Neural cell (in vitro differentiated cells): ENCODE measurements around the gene HIPK4. TPM values are rescaled to one million over a fixed set of nuclear protein-coding genes. Genes with fewer than 3 reads are reported as not detected.

Source experiments
- H2AFZ ChIP-seq: fragments of 200-600, 300-800 bp; sonication (generic), shearing (Covaris generic); 2 replicates; pipeline ENCODE4 v1.6.0; 2014; ENCODE audit warnings: low read depth, mild to moderate bottlenecking, antibody characterized with exemption, low read length, moderate library complexity
- H3F3A ChIP-seq: fragments of 200-600 bp; shearing (Covaris generic); 2 replicates; pipeline ENCODE4 v1.6.1; 2016; ENCODE audit warnings: mild to moderate bottlenecking, moderate library complexity, mixed read lengths, antibody characterized with exemption, low read length; ENCODE audit not compliant: insufficient read depth, poor library complexity, severe bottlenecking
- H3K27ac ChIP-seq: fragments of 200-600, 300-800 bp; sonication (generic), shearing (Covaris generic); 2 replicates; pipeline ENCODE4 v1.5.1; 2014; ENCODE audit warnings: mild to moderate bottlenecking, low read length, moderate library complexity
- H3K27me3 ChIP-seq: fragments of 300-800, 200-600 bp; sonication (generic), shearing (Covaris generic); 2 replicates; pipeline ENCODE4 v1.6.0; 2014; ENCODE audit warnings: mild to moderate bottlenecking, low read depth, low read length, moderate library complexity; ENCODE audit not compliant: insufficient read depth
- H3K36me3 ChIP-seq: fragments of 300-800, 200-600 bp; sonication (generic), shearing (Covaris generic); 2 replicates; pipeline ENCODE4 v1.5.1; 2014; ENCODE audit warnings: mild to moderate bottlenecking, antibody characterized with exemption, low read length, moderate library complexity; ENCODE audit not compliant: insufficient read depth
- H3K4me2 ChIP-seq: fragments of 300-800, 200-600 bp; sonication (generic), shearing (Covaris generic); 2 replicates; pipeline ENCODE4 v1.6.0; 2014; ENCODE audit warnings: mild to moderate bottlenecking, low read length
- H3K4me3 ChIP-seq: fragments of 300-800, 200-600 bp; sonication (generic), shearing (Covaris generic); 2 replicates; pipeline ENCODE4 v1.5.1; 2014; ENCODE audit warnings: mild to moderate bottlenecking, low read length, moderate library complexity
- H3K79me2 ChIP-seq: fragments of 200-600 bp; shearing (Covaris generic); replicated peaks from 2 replicates; pipeline ENCODE4 v1.6.0; 2014; ENCODE audit warnings: mild to moderate bottlenecking, low read length, moderate library complexity; ENCODE audit not compliant: insufficient read depth
- H3K9ac ChIP-seq: fragments of 300-800, 200-600 bp; sonication (generic), shearing (Covaris generic); 2 replicates; pipeline ENCODE4 v1.6.1; 2016; ENCODE audit warnings: mild to moderate bottlenecking, low read length, mixed read lengths
- H3K9me2 ChIP-seq: fragments of 200-600 bp; shearing (Covaris generic); 2 replicates; pipeline ENCODE4 v1.6.1; 2016; ENCODE audit warnings: mild to moderate bottlenecking, low read length, mixed read lengths; ENCODE audit not compliant: insufficient read depth
- H3K9me3 ChIP-seq: fragments of 200-600, 300-800 bp; sonication (generic), shearing (Covaris generic); 2 replicates; pipeline ENCODE4 v1.6.1; 2016; ENCODE audit warnings: mild to moderate bottlenecking, mixed run types, low read length, moderate library complexity, mixed read lengths
- H4K20me1 ChIP-seq: fragments of 200-600 bp; shearing (Covaris generic); 2 replicates; pipeline ENCODE4 v1.6.1; 2016; ENCODE audit warnings: mild to moderate bottlenecking, mixed run types; ENCODE audit not compliant: insufficient read depth
- CTCF ChIP-seq: fragments of 450-650 bp; IDR thresholded peaks from 2 replicates; pipeline ENCODE4 v1.5.1; 2014; ENCODE audit warnings: antibody characterized with exemption, mild to moderate bottlenecking, moderate library complexity; ENCODE audit not compliant: poor library complexity, severe bottlenecking
- EP300 ChIP-seq: fragments of 450-650 bp; conservative IDR thresholded peaks from 2 replicates; pipeline ENCODE4 v1.6.1; 2014; ENCODE audit warnings: antibody characterized with exemption, mild to moderate bottlenecking, moderate library complexity; ENCODE audit not compliant: poor library complexity, severe bottlenecking
- EZH2 ChIP-seq: fragments of 200-600, 300-800 bp; shearing (Covaris generic), sonication (generic); IDR thresholded peaks from 2 replicates; pipeline ENCODE4 v1.6.1; 2014; ENCODE audit warnings: antibody characterized with exemption, low read length, borderline replicate concordance, mild to moderate bottlenecking; ENCODE audit not compliant: insufficient read depth, poor library complexity, severe bottlenecking
- MXI1 ChIP-seq: fragments of 450-650 bp; conservative IDR thresholded peaks from 2 replicates; pipeline ENCODE4 v1.6.1; 2014; ENCODE audit warnings: antibody characterized with exemption, mild to moderate bottlenecking; ENCODE audit not compliant: poor library complexity, severe bottlenecking
- POLR2AphosphoS5 ChIP-seq: IDR thresholded peaks from 2 replicates; pipeline ENCODE4 v1.6.1; 2012
- RAD21 ChIP-seq: fragments of 450-650 bp; conservative IDR thresholded peaks from 2 replicates; pipeline ENCODE4 v1.6.1; 2014; ENCODE audit warnings: antibody characterized with exemption, mild to moderate bottlenecking, moderate library complexity
- REST ChIP-seq: IDR thresholded peaks from 2 replicates; pipeline ENCODE4 v1.6.1; 2012; ENCODE audit warnings: borderline replicate concordance
- SMC3 ChIP-seq: fragments of 450-650 bp; conservative IDR thresholded peaks from 2 replicates; pipeline ENCODE4 v1.6.1; 2014; ENCODE audit warnings: antibody characterized with exemption, mild to moderate bottlenecking, moderate library complexity; ENCODE audit not compliant: poor library complexity
- TAF1 ChIP-seq: IDR thresholded peaks from 2 replicates; pipeline ENCODE4 v1.6.1; 2012; ENCODE audit warnings: low read depth
- polyA plus RNA-seq: library from polyadenylated mRNA; depleted of rRNA; stranded (reverse); fragments of >200 nt; gene quantifications from 2 replicates; pipeline ENCODE4 v1.2.3, GENCODE V29; 2014

Gene HIPK4
- polyA plus RNA-seq, 1 donor from 2014 or later: not detected

GRCh38 chr19:40415768-40416167, 25.8 kb upstream of the HIPK4 start:
- TF ChIP-seq RAD21 (no peak), EP300 (no peak), CTCF (no peak), POLR2AphosphoS5 (no peak), REST (no peak), TAF1 (no peak), EZH2 (no peak), SMC3 (no peak), MXI1 (no peak)
- Histone ChIP-seq H4K20me1 (no peaks in the 10 kb centered on the region), H3K27ac (no peak overlapping the region), H3K4me3 (no peak overlapping the region), H3F3A (no peaks in the 10 kb centered on the region), H3K79me2 (no peaks in the 10 kb centered on the region), H3K9me2 (no peaks in the 10 kb centered on the region), H2AFZ (no peak overlapping the region), H3K9ac (no peak overlapping the region), H3K36me3 (no peaks in the 10 kb centered on the region), H3K9me3 (no peaks in the 10 kb centered on the region), H3K4me2 (no peak overlapping the region), H3K27me3 (no peaks in the 10 kb centered on the region)

GRCh38 chr19:40414542-40415535, 24.9 kb upstream of the HIPK4 start:
- TF ChIP-seq TAF1: no peak
- no peak for TF ChIP-seq POLR2AphosphoS5
- TF ChIP-seq SMC3: no peak
- no peak for TF ChIP-seq REST
- TF ChIP-seq MXI1: no peak
- TF ChIP-seq RAD21: no peak
- no peak for TF ChIP-seq CTCF
- no peak for TF ChIP-seq EZH2
- TF ChIP-seq EP300: no peak
- H3K36me3 ChIP-seq: no peaks in the 10 kb centered on the region
- H3K9me3 ChIP-seq: no peaks in the 10 kb centered on the region
- H3K27me3 ChIP-seq: no peaks in the 10 kb centered on the region
- H3K9me2 ChIP-seq: no peaks in the 10 kb centered on the region
- no peaks in the 10 kb centered on the region for H3F3A ChIP-seq
- no peak overlapping the region for H3K4me3 ChIP-seq
- no peak overlapping the region for H3K27ac ChIP-seq
- H3K4me2 ChIP-seq: no peak overlapping the region
- no peaks in the 10 kb centered on the region for H3K79me2 ChIP-seq
- no peak overlapping the region for H2AFZ ChIP-seq
- H3K9ac ChIP-seq: no peak overlapping the region
- no peaks in the 10 kb centered on the region for H4K20me1 ChIP-seq
